Osteoblast (primary cell): ENCODE results near the gene ENOX1. TPM values are rescaled to one million over a fixed set of nuclear protein-coding genes. Genes with fewer than 3 reads are reported as not detected.

Experiments
- DNase-seq: peaks from one replicate; pipeline ENCODE4 v3.0.0; 2011; ENCODE audit warnings: low spot score, mixed read lengths; ENCODE audit not compliant: insufficient read length; ENCODE audit errors: missing footprints
- H2AFZ ChIP-seq: 2 replicates; pipeline ENCODE4 v1.6.0; 2011; ENCODE audit warnings: mild to moderate bottlenecking, low read length
- H3K27ac ChIP-seq: 2 replicates; pipeline ENCODE4 v1.5.1; 2011; ENCODE audit warnings: mild to moderate bottlenecking, low read depth, low read length, moderate library complexity
- H3K27me3 ChIP-seq: 2 replicates; pipeline ENCODE4 v1.6.0; 2012; ENCODE audit warnings: mild to moderate bottlenecking, control low read depth, inconsistent platforms, low read length, moderate library complexity; ENCODE audit not compliant: insufficient read depth
- H3K36me3 ChIP-seq: 2 replicates; pipeline ENCODE4 v1.5.1; 2011; ENCODE audit warnings: mild to moderate bottlenecking, low read length, control low read depth, moderate library complexity; ENCODE audit not compliant: insufficient read depth
- H3K4me1 ChIP-seq: 2 replicates; pipeline ENCODE4 v1.5.1; 2011; ENCODE audit warnings: mild to moderate bottlenecking, low read length, control low read depth, moderate library complexity; ENCODE audit not compliant: insufficient read depth
- H3K4me2 ChIP-seq: 2 replicates; pipeline ENCODE4 v1.6.0; 2011; ENCODE audit warnings: mild to moderate bottlenecking, low read length; ENCODE audit not compliant: insufficient read depth
- H3K4me3 ChIP-seq: fragments of 200-600 bp; sonication (generic); 3 replicates; pipeline ENCODE4 v1.5.1; 2012; ENCODE audit warnings: mild to moderate bottlenecking, low read length, inconsistent platforms; ENCODE audit not compliant: insufficient read depth
- H3K79me2 ChIP-seq: 2 replicates; pipeline ENCODE4 v1.6.0; 2012; ENCODE audit warnings: mild to moderate bottlenecking, low read length, control low read depth, inconsistent platforms; ENCODE audit not compliant: insufficient read depth
- H3K9me3 ChIP-seq: 2 replicates; pipeline ENCODE4 v1.5.1; 2011; ENCODE audit warnings: low read depth, low read length, control low read depth
- H4K20me1 ChIP-seq: 2 replicates; pipeline ENCODE4 v1.6.0; 2012; ENCODE audit warnings: mild to moderate bottlenecking, low read length, control low read depth; ENCODE audit not compliant: insufficient read depth
- CTCF ChIP-seq: IDR thresholded peaks from 2 replicates; pipeline ENCODE4 v1.5.1; 2011; ENCODE audit warnings: mild to moderate bottlenecking, low read depth, low read length, moderate library complexity; ENCODE audit errors: extremely low read depth
- total RNA-seq: library from RNA; depleted of rRNA; stranded (reverse); fragments of >200 nt; gene quantifications from 2 replicates; pipeline ENCODE4 v1.2.3, GENCODE V29; 2012

Gene ENOX1
- total RNA-seq, 1 donor = 5.4 TPM

- Histone ChIP-seq H3K79me2 (no peaks in the 10 kb centered on the region), H2AFZ (no peak overlapping the region), H3K27ac (no peak overlapping the region), H3K4me2 (no peak overlapping the region), H3K27me3 (no peaks in the 10 kb centered on the region), H3K36me3 (no peaks in the 10 kb centered on the region), H3K4me1 (peaks cover 25% of the 10 kb centered on the region), H3K9me3 (no peaks in the 10 kb centered on the region), H3K4me3 (no peak overlapping the region), H4K20me1 (no peaks in the 10 kb centered on the region)
- no peak for TF ChIP-seq CTCF
- DNase-seq = no peak
Observed at GRCh38 chr13:43306372-43306771, 480.4 kb downstream of the ENOX1 start.

- Histone ChIP-seq H3K36me3 (no peaks in the 10 kb centered on the region), H3K79me2 (no peaks in the 10 kb centered on the region), H3K27me3 (no peaks in the 10 kb centered on the region), H4K20me1 (no peaks in the 10 kb centered on the region), H3K4me1 (peaks cover 35% of the 10 kb centered on the region), H2AFZ (no peak overlapping the region), H3K9me3 (no peaks in the 10 kb centered on the region), H3K4me3 (no peak overlapping the region), H3K27ac (no peak overlapping the region), H3K4me2 (no peak overlapping the region)
- DNase-seq = no peak
- TF ChIP-seq CTCF = no peak
Observed at GRCh38 chr13:43305416-43305815, 481.4 kb downstream of the ENOX1 start.

- Histone ChIP-seq H2AFZ (no peak overlapping the region), H3K4me3 (no peak overlapping the region), H3K9me3 (no peaks in the 10 kb centered on the region), H3K36me3 (no peaks in the 10 kb centered on the region), H3K4me1 (peaks cover 36% of the 10 kb centered on the region), H4K20me1 (no peaks in the 10 kb centered on the region), H3K27me3 (no peaks in the 10 kb centered on the region), H3K79me2 (no peaks in the 10 kb centered on the region), H3K27ac (no peak overlapping the region), H3K4me2 (no peak overlapping the region)
- peak; percentile 11 for TF ChIP-seq CTCF
- no peak for DNase-seq
Observed at GRCh38 chr13:43304945-43305344, 481.8 kb downstream of the ENOX1 start.

GRCh38 chr13:43304449-43304848, 482.3 kb downstream of the ENOX1 start:
- H3K27ac ChIP-seq = no peak overlapping the region
- no peak for TF ChIP-seq CTCF
- no peaks in the 10 kb centered on the region for H3K27me3 ChIP-seq
- H3K4me2 ChIP-seq = no peak overlapping the region
- H3K4me1 ChIP-seq = peaks cover 36% of the 10 kb centered on the region
- H3K79me2 ChIP-seq = no peaks in the 10 kb centered on the region
- H3K9me3 ChIP-seq = no peaks in the 10 kb centered on the region
- H4K20me1 ChIP-seq = no peaks in the 10 kb centered on the region
- no peak overlapping the region for H2AFZ ChIP-seq
- no peak for DNase-seq
- H3K4me3 ChIP-seq = no peak overlapping the region
- no peaks in the 10 kb centered on the region for H3K36me3 ChIP-seq
